HG03103 (cell line): Measurements from ENCODE around the gene OR9Q1.

Experiments
- ATAC-seq: cut with Tn5 transposase; IDR thresholded peaks from one replicate; pipeline ENCODE4 v1.9.1; 2021; ENCODE audit warnings: low read depth; ENCODE audit not compliant: unreplicated experiment

OR9Q1 gene

DNA sequence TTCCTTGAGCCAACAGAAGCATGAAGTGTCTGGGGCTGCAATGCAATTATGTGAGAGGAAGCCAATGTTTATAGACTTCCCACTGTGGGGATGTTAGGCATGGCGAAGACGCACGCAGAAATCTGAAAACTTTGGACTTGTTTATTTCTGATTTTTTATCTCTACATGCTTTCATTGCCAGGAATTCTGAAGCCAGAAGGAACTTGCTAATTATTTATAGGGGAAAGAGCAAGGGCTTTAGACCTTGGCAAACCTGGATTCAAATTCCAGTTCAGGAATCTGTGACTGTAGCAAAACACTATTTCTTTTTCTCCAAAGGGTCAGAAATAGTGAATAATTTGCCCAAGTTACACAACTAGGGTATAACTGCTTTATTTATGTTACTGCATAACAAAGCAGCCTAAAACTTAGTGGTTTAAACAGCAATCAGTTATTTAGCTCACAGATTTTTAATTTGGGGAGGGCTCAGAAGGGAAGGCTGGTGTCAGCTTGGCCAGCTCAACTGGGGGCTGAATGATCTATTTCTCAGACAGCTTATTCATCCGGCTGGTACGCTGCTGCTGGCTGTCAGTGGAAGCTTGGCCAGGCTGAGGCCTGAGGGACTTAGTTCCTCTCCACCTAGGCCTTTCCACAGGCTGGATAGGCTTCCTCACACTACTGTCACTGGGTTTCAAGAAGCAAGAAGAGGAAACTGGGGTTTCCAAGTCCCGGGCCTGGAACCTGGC is 5.2 kb downstream of the OR9Q1 start:
- no peak for ATAC-seq

DNA sequence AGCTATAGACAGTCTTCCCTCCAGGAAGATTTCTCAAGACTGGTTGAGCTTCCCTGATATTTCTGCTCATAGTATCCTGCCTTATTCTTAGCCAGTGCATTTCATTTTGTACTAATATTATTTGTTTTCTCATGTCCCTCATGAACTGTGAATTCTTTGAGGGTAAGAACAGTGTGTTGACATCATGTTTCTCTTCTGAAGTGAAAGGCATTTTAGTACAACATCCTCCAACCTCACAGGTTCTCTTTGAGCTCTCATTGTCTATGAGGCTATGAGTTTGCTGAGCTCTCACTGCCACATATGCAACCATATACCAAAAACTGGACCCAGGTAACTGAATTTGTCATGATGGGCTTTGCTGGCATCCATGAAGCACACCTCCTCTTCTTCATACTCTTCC is 7.0 kb downstream of the OR9Q1 start, which contains the start of gene OR6Q1:
Gene OR6Q1, plus strand, starts transcription at position 301 of the 400 bp plus-strand sequence. Its CDS starts 0 bp downstream, at position 301.
- ATAC-seq = no peak

DNA sequence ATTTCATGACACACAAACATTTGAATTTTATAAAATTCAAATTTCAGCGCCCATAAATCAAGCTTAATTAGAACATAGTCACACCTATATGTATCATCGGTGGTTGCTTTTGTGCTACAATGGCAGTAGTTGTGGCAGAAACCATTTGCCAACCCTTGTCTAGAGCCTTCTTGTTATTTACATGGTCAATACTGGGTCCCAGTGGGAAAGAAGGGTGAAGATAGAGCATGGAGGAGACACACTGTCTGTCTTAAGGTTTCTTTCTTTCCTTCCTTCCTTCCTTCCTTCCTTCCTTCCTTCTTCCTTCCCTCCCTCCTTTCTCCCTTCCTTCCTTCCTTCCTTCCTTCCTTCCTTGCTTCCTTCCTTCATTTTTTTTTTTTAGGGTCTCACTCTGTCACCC is 10.8 kb downstream of the OR9Q1 start:
- ATAC-seq = no peak

DNA sequence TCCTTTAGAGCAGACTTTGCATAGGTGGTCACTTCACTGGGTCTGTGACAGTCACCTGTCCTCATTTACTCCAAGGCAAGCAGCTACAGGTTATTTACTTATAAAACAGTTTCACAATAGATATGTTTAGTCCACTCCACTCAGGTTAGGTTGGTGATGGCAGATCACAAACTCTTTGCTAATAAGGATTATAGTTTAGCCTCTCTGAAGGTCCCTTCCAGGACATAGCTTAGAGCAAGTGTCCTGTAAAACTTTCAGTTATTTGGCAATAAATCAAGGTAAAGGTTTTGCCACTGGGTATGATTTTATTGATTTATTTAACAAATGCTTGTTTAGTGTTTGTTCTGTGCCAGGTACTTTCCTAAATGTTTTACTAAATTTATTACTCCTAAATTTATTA is 15.9 kb downstream of the OR9Q1 start:
- ATAC-seq = no peak

DNA sequence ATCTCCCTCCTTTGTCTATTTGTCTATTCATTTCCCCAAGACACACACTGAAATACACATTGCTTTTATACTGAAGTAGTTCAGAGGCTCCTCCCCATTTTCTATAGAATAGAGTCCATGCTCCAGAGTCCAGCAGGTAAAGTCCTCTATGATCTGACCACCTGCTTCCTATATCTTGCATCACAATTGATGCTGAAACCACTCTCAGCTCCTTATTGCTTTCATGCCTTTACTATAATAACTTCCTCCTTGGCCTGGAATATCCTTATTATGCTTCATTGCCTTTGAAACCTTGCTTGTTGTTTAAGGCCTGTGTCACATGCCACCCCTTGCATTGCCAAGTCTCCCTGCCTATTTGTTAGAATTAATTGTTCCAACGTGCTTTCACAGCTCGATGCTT is 19.7 kb downstream of the OR9Q1 start:
- ATAC-seq = no peak

DNA sequence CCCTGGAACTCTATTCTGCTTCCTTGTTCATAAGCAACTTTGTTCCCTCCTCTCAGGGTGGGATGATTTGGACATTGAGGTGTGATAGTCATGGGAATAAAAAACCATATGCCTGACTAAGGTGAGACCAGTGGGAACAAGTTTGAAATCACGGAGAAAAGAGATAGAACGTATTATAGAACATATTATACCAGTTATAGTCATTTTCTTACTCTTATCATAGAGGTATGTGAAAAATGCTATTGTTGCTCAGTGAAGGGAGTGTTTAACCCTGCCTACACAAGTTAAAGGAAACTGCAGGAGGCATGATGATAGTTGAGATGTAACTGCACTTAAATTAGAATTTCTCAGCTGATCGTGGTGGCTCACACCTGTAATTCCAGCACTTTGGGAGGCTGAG is 22.6 kb downstream of the OR9Q1 start:
- ATAC-seq = no peak

DNA sequence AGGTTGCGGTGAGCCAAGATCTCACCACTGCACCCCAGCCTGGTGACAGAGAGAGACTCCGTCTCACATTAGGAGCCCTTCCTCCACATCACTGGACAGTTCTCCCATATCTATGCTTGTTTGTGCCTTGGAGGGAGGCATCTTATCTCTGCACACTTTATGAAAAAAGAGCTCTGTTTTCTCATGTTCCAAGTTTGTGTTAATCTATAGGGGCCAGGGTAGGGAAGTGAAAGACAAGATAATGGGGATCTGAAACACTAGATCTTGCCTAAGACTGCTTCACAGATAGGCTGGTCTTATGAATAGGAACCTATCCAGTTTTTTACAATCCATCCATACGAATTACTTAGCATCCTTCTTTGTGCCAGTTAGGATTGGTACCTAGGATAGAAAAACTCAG is 24.1 kb downstream of the OR9Q1 start:
- ATAC-seq = no peak

DNA sequence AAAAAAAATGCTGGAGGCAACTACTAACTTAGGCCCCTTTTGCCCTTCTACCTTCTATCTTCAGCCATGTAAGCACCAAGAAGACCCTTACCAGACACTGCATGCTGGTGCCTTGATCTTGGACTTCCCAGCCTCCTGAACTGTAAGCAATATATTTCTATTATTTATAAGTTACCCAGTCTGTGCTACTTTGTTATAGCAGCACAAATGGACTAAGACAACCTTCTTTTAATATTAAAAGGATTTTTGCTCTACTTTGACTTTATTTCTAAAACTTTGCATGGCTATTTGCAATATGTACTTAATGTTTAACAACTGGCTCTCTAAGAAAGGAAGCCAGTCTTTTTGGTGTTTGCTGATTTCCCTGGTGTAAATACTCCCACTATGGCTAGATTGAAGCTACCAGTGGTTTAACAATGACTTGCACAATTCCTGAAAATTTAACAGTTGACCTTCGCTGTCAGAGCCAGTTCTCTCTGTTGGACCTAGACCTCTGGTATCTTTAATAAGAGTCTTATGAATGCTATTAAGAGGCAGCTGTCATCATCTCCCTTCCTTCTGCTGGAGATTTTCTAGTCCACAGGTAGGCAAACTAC is 32.2 kb downstream of the OR9Q1 start:
- ATAC-seq = no peak

DNA sequence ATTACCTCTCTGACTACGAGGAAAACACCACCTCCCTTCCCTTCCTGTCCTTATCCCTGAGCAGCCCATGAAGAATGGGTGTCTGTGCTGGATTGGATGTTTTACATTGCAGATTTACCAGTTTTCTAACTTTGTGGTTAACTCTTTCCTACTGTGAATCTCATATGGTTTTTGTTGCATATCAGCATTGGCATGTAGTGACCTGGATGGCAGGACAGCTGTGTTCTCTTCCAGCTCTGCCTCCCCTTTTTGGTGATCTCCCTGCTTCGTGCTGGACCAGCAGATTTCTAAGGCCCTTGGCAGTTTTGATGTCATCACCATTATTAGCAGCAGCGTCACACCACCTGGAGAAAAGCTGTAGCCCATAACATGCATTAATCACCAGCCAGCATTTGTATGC is 33.8 kb downstream of the OR9Q1 start:
- ATAC-seq = no peak

DNA sequence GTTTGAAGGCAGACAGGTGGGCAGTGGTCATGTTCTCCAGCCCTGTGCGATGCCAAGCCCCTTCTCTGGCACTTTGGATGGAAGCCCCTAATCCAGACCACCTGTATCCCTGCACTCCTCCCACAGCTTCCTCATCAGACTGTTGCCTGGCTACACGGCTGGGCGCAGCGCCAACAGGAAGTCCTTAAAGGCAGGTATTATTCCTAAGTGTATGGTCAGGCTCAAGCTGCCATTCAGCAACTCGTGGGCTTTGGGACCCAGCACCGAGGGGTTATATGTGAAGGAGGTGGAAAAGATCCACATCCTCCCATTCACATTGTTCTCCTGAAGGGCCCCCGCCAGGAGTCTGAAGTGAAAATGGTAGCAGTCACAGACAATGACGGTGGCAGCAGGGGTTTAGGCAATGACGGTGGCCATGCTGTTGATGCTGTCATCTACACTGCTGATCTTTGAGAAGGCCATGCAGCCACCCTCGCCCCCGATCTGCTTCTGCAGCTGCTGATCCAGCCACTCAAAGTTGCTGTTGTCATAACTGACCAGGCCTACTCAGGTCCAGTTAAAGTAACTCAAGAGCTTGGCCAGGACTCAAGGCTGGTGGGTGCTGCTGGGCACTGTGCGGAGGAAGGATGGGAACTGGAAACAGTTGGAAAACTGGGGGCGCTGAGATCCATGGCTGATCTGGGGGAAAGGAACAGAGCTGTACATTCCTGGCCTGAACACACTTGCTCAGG is 34.8 kb downstream of the OR9Q1 start:
- ATAC-seq = no peak

DNA sequence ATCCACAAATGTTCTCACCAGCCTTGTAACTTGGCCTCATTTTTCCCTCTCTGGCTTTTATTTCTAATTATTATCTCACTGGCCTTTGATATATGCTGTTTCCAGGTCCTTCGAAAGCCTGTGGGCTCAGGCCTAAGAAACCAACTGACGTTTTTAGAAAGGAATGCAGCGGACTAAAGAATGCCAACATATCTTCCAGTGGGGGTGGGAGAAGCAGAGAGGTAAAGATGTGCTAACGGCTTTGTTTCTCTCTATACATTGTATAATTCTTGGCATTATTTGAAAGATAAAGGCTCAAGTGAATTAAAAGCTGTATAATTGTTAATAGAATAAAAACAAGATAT is 35.3 kb downstream of the OR9Q1 start:
- ATAC-seq = no peak

DNA sequence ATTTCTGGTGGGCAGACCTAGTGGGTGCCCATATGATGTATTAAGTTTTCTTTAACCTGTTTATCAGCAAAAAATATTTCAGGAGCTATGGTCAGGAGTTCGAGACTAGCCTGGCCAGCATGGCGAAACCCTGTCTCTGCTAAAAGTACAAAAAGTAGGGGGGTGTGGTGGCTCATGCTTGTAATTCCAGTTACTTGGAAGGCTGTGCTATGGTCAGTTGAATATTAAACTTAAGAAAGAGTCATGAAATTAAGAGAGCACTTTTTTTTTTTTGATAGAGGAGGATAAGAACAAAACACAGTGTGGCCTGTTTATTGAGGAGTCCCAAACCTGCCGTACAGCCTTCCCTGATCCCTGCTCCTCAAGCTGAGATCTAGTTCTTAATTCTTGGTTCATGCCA is 36.9 kb downstream of the OR9Q1 start:
- no peak for ATAC-seq

DNA sequence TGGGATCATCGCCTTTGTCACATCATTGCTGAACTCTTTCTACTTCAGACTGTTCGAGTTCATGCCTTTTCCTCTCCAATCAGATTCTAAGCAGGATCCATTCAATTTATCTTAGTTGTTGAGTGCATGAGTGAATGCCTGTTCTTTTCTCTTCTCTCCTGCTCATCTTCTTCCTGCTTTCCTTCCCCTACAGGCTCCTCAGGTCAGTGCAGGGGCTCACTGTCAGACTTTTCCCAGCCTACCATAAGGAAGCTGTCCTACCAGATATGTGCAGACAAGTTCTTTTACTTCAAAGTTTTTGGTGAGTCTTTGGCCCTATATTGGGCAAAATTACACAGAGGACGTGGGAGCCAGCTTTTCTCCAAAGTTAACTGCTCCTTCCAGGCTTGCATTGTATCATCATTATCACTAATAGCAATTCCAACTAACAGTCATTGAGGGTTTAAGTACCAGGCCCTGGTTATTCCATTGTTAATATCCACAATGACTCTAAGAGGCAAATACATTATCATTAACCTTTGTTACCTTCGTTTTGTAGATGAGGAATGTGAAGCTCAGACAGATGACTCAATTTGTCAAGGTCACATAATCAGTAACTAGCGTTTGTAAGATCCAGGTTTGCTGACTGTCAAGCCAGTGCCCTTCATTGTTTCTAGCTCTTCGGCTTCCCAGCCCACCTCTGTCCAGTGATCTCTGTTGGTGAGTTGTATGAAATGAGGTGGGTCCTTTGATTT is 37.4 kb downstream of the OR9Q1 start:
- ATAC-seq = no peak

DNA sequence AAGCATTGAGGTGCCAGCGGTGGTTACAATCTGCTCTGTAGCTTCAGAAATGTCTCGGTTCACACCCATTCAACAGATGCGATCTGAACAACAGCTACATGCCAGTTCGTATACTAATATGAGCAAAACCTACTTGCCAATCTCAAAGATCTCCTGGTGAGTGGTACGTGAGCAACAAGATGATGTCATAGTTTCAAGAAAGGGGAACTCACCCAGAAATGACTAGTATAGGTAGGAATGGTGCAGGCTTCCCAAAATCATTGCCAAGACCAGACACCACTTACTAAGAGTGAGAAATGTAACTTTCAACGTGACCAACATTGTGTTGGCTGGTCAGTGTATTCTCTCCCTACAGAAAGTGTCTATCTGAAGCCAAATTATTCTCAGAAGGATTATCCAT is 38.1 kb downstream of the OR9Q1 start:
- ATAC-seq = no peak

DNA sequence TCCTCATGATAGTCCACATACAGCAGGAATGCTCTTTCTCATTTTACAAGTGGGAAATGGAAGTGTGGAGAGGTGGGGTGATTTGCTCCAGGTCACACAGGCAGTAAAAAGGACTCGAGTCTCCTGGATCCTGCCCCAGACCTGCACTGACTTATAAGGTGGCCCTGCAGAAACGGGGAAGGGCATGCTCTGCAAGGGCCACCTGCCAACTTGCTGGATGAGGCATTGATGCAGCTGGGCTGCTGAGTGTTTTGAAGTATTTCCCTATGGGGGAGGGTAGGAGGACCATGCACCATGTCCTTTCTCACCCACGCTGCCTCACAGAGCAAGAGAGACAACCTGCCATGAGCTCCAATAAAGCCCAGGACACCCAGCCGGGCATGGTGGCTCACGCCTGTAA is 44.0 kb downstream of the OR9Q1 start:
- ATAC-seq = no peak

DNA sequence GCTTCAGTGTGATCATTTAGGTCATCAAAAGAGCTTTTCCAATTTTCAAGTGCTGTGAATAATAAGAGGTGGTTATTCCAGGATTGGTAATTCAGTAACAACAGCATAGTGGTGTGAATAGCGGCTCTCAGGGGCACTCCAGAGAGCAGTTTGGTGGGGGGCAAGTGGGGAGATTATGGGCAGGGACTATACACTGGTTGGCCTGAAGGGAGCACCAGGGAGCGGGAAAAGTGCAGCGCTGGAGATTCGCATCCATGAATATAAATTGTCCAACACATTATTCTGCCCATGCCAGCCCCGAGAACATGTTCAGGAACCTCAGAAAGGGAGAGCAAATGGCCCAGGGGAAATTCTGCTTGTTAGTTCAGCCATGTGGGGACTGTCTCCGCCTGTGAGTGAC is 45.0 kb downstream of the OR9Q1 start:
- no peak for ATAC-seq

DNA sequence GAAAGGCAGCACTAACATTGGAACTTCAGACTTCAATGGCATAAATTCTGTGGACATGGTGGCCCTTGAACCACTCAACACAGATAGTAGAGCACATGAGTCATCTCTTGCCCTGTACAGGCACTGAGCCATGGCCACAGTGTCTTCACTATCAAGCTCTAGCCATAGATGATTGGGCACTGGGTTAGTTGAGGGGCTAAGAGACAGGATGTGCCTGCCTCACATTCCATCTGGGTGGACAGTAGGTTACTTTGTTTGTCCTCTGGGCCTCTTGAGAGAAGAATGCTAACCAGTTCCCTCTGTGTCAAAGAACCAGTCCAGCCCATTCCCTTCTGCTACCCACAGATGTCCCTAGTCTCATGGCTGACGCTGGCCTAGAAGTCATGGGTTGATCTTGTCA is 46.9 kb downstream of the OR9Q1 start:
- ATAC-seq = no peak

DNA sequence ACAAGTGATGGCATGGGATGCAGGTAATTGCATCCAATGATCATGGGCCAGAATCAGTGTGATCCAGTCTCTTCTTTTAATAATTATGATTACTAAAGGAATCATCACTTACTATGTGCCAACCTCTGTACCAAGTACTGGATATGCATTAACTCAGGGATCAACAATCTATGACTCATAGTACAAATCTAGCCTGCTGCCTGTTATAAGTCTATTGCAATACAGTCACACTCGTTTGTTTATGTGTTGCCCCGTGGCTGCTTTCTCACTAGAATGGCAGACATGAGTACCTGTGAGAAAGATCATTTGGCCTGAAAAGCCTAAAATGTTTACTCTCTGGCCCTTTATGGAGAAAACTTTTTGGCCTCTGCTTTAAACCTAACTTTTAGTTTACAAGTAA is 52.1 kb downstream of the OR9Q1 start:
- ATAC-seq = no peak

DNA sequence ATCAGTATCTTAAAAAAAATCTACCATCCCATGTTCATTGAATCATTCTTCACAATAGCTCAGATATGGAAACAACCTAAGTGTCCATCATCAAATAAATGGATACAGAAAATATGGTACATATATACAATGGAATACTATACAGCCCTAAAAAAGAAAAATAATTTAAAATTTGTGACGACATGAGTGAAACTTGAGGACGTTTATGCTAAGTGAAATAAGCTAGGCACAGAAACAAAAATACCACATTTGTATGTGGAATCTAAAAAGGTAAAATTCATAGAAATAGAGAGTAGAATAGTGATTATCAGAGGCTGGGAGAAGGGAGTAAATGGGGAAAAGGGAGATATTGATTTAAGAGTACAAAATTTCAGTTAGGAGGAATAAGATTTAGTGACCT is 62.8 kb downstream of the OR9Q1 start:
- no peak for ATAC-seq

DNA sequence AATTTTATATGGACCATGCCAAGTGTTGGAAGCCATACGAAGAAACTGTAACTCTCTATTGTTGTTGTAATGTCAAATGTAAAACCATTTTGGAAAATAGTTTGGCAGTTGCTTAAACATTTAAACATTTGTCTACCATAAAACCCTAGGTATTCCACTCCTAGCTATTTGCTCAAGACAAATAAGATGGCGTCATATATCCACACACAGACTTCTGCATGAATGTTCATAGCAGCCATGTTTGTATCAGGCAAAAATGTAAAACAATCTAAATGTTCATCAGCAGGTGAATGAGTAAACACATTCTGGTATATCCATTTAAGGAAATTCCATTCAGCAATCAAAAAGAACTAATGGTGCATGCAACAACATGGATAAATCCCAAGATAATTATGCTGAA is 73.8 kb downstream of the OR9Q1 start:
- no peak for ATAC-seq

DNA sequence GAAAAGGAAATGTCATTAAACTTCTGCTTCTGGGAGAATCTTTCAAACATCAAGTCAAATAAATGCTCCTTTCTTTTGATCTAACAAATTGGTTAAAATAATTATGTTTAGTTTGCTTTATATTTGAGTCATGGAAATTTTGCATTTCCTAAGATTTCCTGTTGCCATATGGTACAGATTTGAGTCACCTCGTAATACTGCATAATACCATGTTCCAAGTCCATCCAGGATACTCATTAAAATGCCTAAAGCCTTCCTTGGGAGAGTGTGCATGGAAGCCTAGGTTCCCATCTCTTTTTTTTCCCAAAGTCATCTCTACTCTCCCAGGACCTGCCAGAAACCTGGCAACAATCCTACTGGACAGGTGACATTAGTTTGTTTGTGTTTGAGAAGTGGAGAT is 97.4 kb downstream of the OR9Q1 start:
- ATAC-seq = no peak
